ENCODE measurements around the gene A4GALT. TPM values are rescaled to one million over a fixed set of nuclear protein-coding genes. Genes with fewer than 3 reads are reported as not detected.
A peak's percentile ranks its signal among the peaks of the same experiment; 100 is the strongest.
"Not testable (repeated sequence)": the region's sequence is repeated elsewhere in the genome, so short reads cannot be mapped to it uniquely, and the experiment has no call there.

A4GALT gene, protein sequence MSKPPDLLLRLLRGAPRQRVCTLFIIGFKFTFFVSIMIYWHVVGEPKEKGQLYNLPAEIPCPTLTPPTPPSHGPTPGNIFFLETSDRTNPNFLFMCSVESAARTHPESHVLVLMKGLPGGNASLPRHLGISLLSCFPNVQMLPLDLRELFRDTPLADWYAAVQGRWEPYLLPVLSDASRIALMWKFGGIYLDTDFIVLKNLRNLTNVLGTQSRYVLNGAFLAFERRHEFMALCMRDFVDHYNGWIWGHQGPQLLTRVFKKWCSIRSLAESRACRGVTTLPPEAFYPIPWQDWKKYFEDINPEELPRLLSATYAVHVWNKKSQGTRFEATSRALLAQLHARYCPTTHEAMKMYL
- 9.1 and 17.9 TPM in 2 replicates for total RNA-seq (2014; rRNA removed; shearing (Covaris generic); ENCODE audit: low replicate concordance)

GRCh38 chr22:42720263-42721044 is at the start of gene A4GALT:
Gene A4GALT (minus strand): TSS chr22:42720870. CDS start chr22:42693951, 26,919 bp downstream.
- DNase-seq, result no peak
- Histone ChIP-seq H3K4me3 (peak within 1 kb of the TSS; percentile 62), H3K27me3 (no peaks in the 10 kb centered on the region), H3K36me3 (peaks cover 6% of the 10 kb centered on the region; the same call in 1 of the 2 replicates), H3K9me3 (no peaks in the 10 kb centered on the region)

DNA sequence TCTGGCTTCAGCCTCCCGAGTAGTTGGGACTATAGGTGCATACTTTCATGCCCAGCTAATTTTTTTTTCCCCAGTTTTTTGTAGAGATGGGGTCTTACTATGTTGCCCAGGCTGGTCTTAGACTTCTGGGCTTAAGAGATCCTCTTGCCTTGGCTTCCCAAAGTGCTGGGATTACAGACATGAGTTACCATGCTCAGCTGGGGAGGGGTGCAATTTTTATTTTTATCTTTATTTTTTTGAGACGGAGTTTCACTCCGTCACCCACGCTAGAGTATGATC is 49.7 kb upstream of the A4GALT start:
- no peaks in the 10 kb centered on the region for H3K36me3 ChIP-seq
- no peak for DNase-seq
- H3K27me3 ChIP-seq, result no peaks in the 10 kb centered on the region
- no peaks in the 10 kb centered on the region for H3K9me3 ChIP-seq
- H3K4me3 ChIP-seq, result no peak overlapping the region

GRCh38 chr22:42769574-42770447 is 49.1 kb upstream of the A4GALT start:
- no peaks in the 10 kb centered on the region for H3K27me3 ChIP-seq
- no peaks in the 10 kb centered on the region for H3K36me3 ChIP-seq
- H3K4me3 ChIP-seq, result no peak overlapping the region
- no peak for DNase-seq
- H3K9me3 ChIP-seq, result no peaks in the 10 kb centered on the region

DNA sequence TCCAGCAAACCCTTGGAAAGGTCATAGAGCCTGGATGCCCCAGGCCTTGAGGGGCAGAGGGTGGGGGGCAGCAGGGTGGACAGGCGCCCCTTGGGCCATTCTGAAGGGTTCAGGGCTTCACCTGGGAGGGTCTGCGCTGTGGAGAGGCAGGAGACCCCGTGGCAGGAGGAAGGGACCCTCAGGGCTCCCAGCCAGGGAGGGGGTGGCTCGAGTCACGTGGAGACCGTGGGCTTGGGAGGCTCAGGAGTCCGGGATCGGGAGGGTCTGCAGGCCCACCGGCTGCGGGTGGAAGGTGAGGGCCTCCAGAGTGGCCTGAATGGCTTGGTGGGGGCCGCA is 48.5 kb upstream of the A4GALT start:
- DNase-seq, result no peak
- no peak overlapping the region for H3K4me3 ChIP-seq
- no peaks in the 10 kb centered on the region for H3K9me3 ChIP-seq
- no peaks in the 10 kb centered on the region for H3K27me3 ChIP-seq
- H3K36me3 ChIP-seq, result no peaks in the 10 kb centered on the region

DNA sequence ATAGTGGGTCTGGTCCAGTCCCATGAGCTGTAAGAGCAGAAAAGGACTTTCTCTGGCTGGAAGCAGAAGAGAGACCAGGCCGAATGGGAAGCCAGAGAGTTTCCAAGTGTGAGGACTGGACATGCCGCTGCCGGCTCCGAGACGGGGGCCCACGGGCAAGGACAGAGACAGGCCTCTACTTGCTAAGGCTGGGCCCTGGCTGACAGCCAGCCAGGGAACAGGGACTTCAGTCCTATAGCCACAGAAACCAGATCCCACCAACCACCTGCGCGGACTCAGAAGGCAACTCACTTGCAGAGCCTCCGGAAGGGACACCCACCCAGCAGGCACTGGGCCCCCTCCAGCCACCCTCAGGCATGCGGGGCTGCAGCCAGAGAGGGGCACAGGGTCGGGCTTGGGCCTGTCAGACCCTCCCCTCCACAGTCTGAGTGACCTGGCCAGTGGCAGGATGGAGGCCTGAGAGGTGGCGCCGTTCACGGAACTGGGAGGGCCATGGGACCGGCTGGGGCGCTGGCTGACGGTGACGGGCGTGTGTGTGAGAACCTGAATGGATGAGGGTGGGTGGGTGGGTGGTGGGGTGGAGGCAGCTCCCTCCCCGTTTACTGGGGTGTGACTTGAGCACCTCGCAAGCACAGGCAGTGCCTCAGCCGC is 47.8 kb upstream of the A4GALT start:
- Histone ChIP-seq H3K27me3 (no peaks in the 10 kb centered on the region), H3K36me3 (no peaks in the 10 kb centered on the region), H3K4me3 (no peak overlapping the region), H3K9me3 (no peaks in the 10 kb centered on the region)
- DNase-seq, result no peak

- Histone ChIP-seq H3K4me3 (no peak overlapping the region), H3K9me3 (no peaks in the 10 kb centered on the region), H3K36me3 (no peaks in the 10 kb centered on the region), H3K27me3 (no peaks in the 10 kb centered on the region)
- DNase-seq, result no peak
Measured at GRCh38 chr22:42766860-42767259, 46.2 kb upstream of the A4GALT start.

GRCh38 chr22:42764895-42765363 is 44.3 kb upstream of the A4GALT start:
- H3K9me3 ChIP-seq, result no peaks in the 10 kb centered on the region
- no peak for DNase-seq
- no peaks in the 10 kb centered on the region for H3K36me3 ChIP-seq
- H3K27me3 ChIP-seq, result no peaks in the 10 kb centered on the region
- no peak overlapping the region for H3K4me3 ChIP-seq

DNA sequence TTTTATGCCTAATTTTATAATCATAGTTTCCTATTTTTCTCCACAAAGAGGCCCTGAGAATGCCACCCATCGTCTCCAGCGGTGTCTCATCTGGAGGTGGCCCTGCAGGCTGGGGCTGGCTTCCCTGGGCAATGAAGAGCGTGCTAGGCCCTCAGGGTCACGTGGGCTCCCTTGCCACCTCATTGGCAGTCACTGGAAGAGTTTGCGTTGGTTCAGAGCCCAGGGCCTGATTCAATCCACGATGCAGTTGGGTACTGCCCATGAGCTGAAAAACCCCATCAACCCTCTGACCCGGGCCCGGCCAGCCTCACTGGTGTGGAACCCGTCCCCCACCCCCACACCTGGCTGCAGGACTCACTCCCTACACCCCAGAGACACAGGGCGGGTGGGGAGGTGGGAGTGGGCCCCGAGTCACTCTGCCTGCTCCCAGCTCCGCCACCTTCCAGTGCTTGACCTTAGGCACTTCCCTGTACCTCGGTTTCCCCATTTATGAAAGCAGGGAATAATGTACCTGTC is 43.4 kb upstream of the A4GALT start:
- Histone ChIP-seq H3K36me3 (no peaks in the 10 kb centered on the region), H3K9me3 (no peaks in the 10 kb centered on the region), H3K4me3 (no peak overlapping the region), H3K27me3 (no peaks in the 10 kb centered on the region)
- no peak for DNase-seq

DNA sequence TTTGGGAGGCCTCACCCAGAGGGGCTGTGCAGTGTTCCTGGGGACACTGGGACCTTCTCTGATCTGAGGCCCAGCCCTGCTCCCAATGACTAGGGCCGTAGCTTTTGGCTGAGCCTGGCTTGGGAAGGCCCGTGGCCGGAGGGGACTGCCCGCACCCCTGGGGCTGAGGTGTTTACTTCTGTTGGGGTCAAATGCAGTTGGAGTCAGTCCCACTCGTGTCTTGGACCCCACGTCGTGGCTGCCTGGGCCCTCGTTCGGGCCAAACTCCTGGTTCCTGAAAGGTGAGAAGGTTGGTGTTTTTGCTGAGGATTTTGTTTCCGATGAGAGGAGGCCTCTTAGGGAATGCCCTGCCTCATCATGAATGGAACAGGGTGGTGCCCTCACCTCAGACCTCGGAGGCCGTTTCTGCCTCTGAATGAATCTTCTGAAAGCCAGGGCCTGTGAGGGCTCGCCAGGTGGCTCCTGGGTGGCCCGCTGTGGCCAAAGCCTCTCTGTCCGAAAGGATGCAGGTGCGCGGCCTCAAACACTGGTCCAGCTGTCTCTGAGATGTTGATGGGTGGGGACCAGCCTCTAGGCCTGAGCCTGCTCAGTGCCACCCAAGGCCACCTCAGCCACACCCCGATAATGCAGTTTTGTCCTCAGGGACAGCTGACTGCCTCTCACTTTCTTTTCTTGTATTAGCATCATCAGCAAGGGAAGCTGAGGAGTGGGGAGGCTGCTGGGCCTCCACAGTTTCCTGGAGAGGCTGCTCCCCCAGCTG is 40.3 kb upstream of the A4GALT start:
- Histone ChIP-seq H3K36me3 (no peaks in the 10 kb centered on the region), H3K27me3 (no peaks in the 10 kb centered on the region), H3K9me3 (no peaks in the 10 kb centered on the region), H3K4me3 (no peak overlapping the region)
- no peak for DNase-seq

DNA sequence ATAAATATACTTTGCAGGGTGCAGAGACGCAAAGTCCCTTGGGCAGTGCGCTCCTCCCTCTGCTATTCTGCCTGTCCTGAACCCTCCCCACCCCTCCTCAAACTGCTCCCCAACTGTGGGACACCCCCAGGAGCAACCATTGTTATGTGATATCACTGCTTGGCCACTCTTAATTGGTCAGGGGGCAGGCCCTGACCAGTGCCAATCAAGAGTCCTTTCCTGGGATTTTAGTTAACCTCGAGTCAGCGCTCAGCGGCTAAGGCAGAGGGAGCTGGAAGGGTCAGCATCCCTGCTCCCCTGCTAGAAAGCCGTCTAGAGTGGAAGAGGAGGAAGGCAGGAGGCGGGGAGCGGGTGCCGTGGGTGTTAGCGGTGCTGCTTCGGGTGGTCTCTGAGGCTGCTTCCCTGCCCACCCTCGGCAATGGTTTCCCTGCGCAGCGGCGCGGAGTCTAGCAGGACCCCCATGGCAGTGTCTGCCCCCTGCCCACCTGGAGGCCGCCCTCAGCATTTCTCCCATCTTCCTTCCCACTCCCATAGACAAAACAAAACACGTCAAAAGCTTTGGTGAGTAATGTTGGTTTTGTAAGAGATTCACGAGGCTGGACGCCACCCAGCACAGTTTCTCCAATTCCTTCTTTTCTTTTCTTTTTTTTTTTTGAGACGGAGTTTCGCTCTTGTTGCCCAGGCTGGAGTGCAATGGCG is 38.4 kb upstream of the A4GALT start:
- Histone ChIP-seq H3K9me3 (no peaks in the 10 kb centered on the region), H3K4me3 (no peak overlapping the region), H3K27me3 (no peaks in the 10 kb centered on the region), H3K36me3 (no peaks in the 10 kb centered on the region)
- DNase-seq, result peak; percentile 11

DNA sequence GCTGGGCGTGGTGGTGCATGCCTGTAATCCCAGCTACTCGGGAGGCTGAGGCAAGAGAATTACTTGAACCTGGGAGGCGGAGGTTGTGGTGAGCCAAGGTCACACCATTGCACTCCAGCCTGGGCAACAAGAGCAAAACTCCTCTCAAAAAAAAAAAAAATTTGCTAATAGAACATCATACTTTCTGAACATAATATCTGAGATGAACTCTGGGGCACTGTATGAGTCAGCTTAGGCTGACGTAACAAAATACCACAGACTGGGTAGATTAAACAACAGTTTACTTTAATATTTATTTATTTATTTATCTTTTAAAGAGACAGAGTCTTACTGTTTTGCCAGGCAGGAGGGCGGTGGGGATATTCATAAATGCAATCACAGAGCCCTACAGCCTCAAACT is 34.9 kb upstream of the A4GALT start:
- DNase-seq, result peak; percentile 55
- H3K27me3 ChIP-seq, H3K9me3 ChIP-seq, H3K36me3 ChIP-seq, H3K4me3 ChIP-seq: not testable (repeated sequence)

DNA sequence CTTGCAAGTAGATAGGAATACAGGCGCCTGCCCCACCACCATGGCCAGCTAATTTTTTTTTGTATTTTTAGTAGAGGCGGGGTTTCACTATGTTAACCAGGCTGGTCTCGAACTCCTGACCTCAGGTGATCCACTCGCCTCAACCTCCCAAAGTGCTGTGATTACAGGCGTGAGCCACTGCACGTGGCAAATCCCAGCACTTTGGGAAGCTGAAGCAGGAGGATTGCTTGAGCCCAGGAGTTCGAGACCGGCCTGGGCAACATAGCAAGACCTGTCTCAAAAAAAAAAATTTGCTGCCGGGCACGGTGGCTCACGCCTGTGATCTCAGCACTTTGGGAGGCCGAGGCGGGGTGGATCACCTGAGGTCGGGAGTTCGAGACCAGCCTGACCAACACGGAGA is 34.5 kb upstream of the A4GALT start:
- H3K27me3 ChIP-seq, H3K4me3 ChIP-seq, H3K36me3 ChIP-seq, DNase-seq, H3K9me3 ChIP-seq: not testable (repeated sequence)

DNA sequence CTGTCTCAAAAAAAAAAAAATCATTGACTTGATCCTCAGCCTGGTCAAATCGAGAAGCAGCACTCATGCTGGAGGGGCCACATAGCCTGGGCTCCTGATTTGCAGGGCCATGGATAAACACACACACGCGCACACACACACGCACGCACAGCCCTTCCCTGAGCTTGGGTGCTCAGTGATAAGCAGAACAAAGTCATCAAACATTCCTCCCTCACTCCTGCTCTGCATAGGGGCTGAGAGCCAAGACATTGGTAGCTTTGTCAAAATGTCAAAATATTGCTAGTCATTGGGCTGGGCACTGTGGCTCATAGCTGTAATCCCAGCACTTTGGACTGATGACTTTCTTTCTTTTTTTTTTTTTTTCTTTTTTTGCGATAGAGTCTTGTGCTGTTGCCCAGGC is 34.0 kb upstream of the A4GALT start:
- no peaks in the 10 kb centered on the region for H3K27me3 ChIP-seq
- DNase-seq, result peak; percentile 79
- H3K9me3 ChIP-seq, result no peaks in the 10 kb centered on the region
- no peaks in the 10 kb centered on the region for H3K36me3 ChIP-seq
- no peak overlapping the region for H3K4me3 ChIP-seq

- Histone ChIP-seq H3K4me3 (no peak overlapping the region), H3K9me3 (no peaks in the 10 kb centered on the region), H3K27me3 (no peaks in the 10 kb centered on the region), H3K36me3 (no peaks in the 10 kb centered on the region)
- DNase-seq, result no peak
Measured at GRCh38 chr22:42752912-42753311, 32.2 kb upstream of the A4GALT start.

- DNase-seq, result no peak
- Histone ChIP-seq H3K27me3 (no peaks in the 10 kb centered on the region), H3K36me3 (peaks cover 6% of the 10 kb centered on the region), H3K4me3 (no peak overlapping the region), H3K9me3 (no peaks in the 10 kb centered on the region)
Measured at GRCh38 chr22:42752230-42752746, 31.6 kb upstream of the A4GALT start.

All from MG63 (cell line).